ENCODE data around the gene ANKRD23. TPM values are rescaled to one million over a fixed set of nuclear protein-coding genes. Genes with fewer than 3 reads are reported as not detected.

The ANKRD23 gene
- total RNA-seq, 2 donors from 2014 or later: 2.9 to 4.3 TPM

GRCh38 chr2:96825057-96825456, 18.8 kb downstream of the ANKRD23 start:
- peak; percentile 71 for DNase-seq (ENCODE audit: low spot score)
- intact Hi-C loops (cut with DNase I): no loop called here

- DNase-seq (ENCODE audit: low spot score): no peak
- intact Hi-C loops (cut with DNase I): no loop called here
Observed at GRCh38 chr2:96824079-96824870, 19.5 kb downstream of the ANKRD23 start.

GRCh38 chr2:96823198-96823597, 20.6 kb downstream of the ANKRD23 start:
- DNase-seq (ENCODE audit: low spot score): no peak
- intact Hi-C loops (cut with DNase I): no loop called here

- no peak for DNase-seq (ENCODE audit: low spot score)
- intact Hi-C loops (cut with DNase I): no loop called here
Observed at GRCh38 chr2:96822786-96823185, 21.0 kb downstream of the ANKRD23 start.

GRCh38 chr2:96821113-96821675, 22.6 kb downstream of the ANKRD23 start:
- DNase-seq (ENCODE audit: low spot score): no peak
- intact Hi-C loops (cut with DNase I): no loop called here

GRCh38 chr2:96819876-96820511, 23.8 kb downstream of the ANKRD23 start:
- no peak for DNase-seq (ENCODE audit: low spot score)
- intact Hi-C loops (cut with DNase I): no loop called here

GRCh38 chr2:96819128-96819875, 24.5 kb downstream of the ANKRD23 start:
- intact Hi-C loops (cut with DNase I): no loop called here

GRCh38 chr2:96817882-96818281, 25.9 kb downstream of the ANKRD23 start:
- intact Hi-C loops (cut with DNase I): no loop called here
- no peak for DNase-seq (ENCODE audit: low spot score)

More at GRCh38 chr2:96819128-96819875, 24.5 kb downstream of the ANKRD23 start:
- DNase-seq (ENCODE audit: low spot score): no peak

- no peak for DNase-seq (ENCODE audit: low spot score)
- intact Hi-C loops (cut with DNase I): no loop called here
Observed at GRCh38 chr2:96816836-96817702, 26.8 kb downstream of the ANKRD23 start.

- intact Hi-C loops (cut with DNase I): no loop called here
- peak; percentile 99 for DNase-seq (ENCODE audit: low spot score)
Observed at GRCh38 chr2:96816127-96816835, 27.5 kb downstream of the ANKRD23 start, which contains the start of gene CNNM3. Gene CNNM3, plus strand, starts transcription at chr2:96816268. Its CDS starts 10 bp downstream, at chr2:96816278.

- DNase-seq (ENCODE audit: low spot score): no peak
- intact Hi-C loops (cut with DNase I): no loop called here
Observed at GRCh38 chr2:96815326-96816126, 28.3 kb downstream of the ANKRD23 start.

- intact Hi-C loops (cut with DNase I): loop anchor here in 1 of 2 donors (5.0 kb wide), 1 partner anchor 91 kb away; no protein-coding TSS in a partner anchor
- no peak for DNase-seq (ENCODE audit: low spot score)
Observed at GRCh38 chr2:96813656-96814055, 30.2 kb downstream of the ANKRD23 start.

- DNase-seq (ENCODE audit: low spot score): no peak
- intact Hi-C loops (cut with DNase I): loop anchor here in 1 of 2 donors (5.0 kb wide), 1 partner anchor 90 kb away; no protein-coding TSS in a partner anchor
Observed at GRCh38 chr2:96811917-96812316, 31.9 kb downstream of the ANKRD23 start.

- no peak for DNase-seq (ENCODE audit: low spot score)
- intact Hi-C loops (cut with DNase I): loop anchor here in 1 of 2 donors (5.0 kb wide), 1 partner anchor 88 kb away; no protein-coding TSS in a partner anchor
Observed at GRCh38 chr2:96810783-96811192, 33.0 kb downstream of the ANKRD23 start.

GRCh38 chr2:96809951-96810782, 33.7 kb downstream of the ANKRD23 start:
- intact Hi-C loops (cut with DNase I): loop anchor here in 1 of 2 donors (5.0 kb wide), 1 partner anchor 88 kb away; no protein-coding TSS in a partner anchor
- DNase-seq (ENCODE audit: low spot score): no peak

- intact Hi-C loops (cut with DNase I): no loop called here
Observed at GRCh38 chr2:96809216-96809882, 34.5 kb downstream of the ANKRD23 start.

More at GRCh38 chr2:96809216-96809882, 34.5 kb downstream of the ANKRD23 start:
- DNase-seq (ENCODE audit: low spot score): no peak
